GM12878 (cell line): Measurements from ENCODE around the gene MUC13.

Experiments used
- CBX5 ChIP-seq: sonication (generic); IDR thresholded peaks from 2 replicates; pipeline ENCODE4 v1.6.1; 2016; ENCODE audit warnings: low read depth, moderate library complexity, mild to moderate bottlenecking, inconsistent platforms
- GABPA ChIP-seq: IDR thresholded peaks from 2 replicates; pipeline ENCODE4 v1.6.1; 2014; ENCODE audit warnings: antibody characterized with exemption, low read depth, mild to moderate bottlenecking, inconsistent platforms
- RAD21 ChIP-seq: IDR thresholded peaks from 2 replicates; pipeline ENCODE4 v1.6.1; 2011; ENCODE audit warnings: mild to moderate bottlenecking, low read depth, low read length, moderate library complexity; ENCODE audit not compliant: insufficient read depth
- SMC3 ChIP-seq: IDR thresholded peaks from 2 replicates; pipeline ENCODE4 v1.6.1; 2011; ENCODE audit warnings: low read length, improper control_type of control experiment, borderline replicate concordance
- ZBTB40 ChIP-seq: fragments of 450-650 bp; IDR thresholded peaks from 2 replicates; pipeline ENCODE4 v1.6.1; 2016; ENCODE audit warnings: mild to moderate bottlenecking, moderate library complexity, borderline replicate concordance

- TF ChIP-seq SMC3 = no peak
- no peak for TF ChIP-seq CBX5
- TF ChIP-seq RAD21 = no peak
- TF ChIP-seq GABPA = no peak
- TF ChIP-seq ZBTB40 = no peak
These were observed 41.8 kb upstream of the MUC13 start for GRCh38 chr3:124976383-124976782.
